Astrocyte (in vitro differentiated cells and primary cell): ENCODE data around the gene RHCG.

ENCODE experiments used
- EZH2 ChIP-seq: IDR thresholded peaks from 2 replicates; pipeline ENCODE4 v1.6.1; 2012; ENCODE audit warnings: mild to moderate bottlenecking, low read length, inconsistent platforms; ENCODE audit not compliant: insufficient read depth
- TF ChIP-seq, protein P1 (sequence below): IDR thresholded peaks from 2 replicates; pipeline ENCODE4 v1.5.1; 2011; ENCODE audit warnings: low read depth, mild to moderate bottlenecking, inconsistent platforms, low read length, moderate library complexity; ENCODE audit not compliant: insufficient read depth

DNA sequence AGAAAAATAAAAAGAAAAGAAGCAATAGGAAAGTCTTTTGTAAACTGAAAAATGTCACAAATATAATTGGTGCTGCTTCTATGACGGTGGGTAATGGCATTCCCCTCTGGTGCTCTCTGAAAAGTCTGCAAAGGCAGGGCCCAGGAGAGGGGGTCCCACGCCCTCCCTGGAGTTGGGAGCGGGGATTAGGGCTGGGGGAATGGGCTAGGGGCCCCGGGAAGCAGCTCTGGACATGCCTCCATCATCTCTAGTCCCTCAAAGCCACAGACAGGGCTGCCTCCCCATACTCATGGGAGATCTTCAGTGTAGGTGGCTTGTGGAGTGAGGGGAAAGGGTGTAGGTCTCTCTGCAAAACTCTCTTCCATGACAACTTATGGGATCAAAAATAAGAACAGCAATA lies 7.8 kb upstream of the RHCG start:
- TF ChIP-seq, protein P1, sequence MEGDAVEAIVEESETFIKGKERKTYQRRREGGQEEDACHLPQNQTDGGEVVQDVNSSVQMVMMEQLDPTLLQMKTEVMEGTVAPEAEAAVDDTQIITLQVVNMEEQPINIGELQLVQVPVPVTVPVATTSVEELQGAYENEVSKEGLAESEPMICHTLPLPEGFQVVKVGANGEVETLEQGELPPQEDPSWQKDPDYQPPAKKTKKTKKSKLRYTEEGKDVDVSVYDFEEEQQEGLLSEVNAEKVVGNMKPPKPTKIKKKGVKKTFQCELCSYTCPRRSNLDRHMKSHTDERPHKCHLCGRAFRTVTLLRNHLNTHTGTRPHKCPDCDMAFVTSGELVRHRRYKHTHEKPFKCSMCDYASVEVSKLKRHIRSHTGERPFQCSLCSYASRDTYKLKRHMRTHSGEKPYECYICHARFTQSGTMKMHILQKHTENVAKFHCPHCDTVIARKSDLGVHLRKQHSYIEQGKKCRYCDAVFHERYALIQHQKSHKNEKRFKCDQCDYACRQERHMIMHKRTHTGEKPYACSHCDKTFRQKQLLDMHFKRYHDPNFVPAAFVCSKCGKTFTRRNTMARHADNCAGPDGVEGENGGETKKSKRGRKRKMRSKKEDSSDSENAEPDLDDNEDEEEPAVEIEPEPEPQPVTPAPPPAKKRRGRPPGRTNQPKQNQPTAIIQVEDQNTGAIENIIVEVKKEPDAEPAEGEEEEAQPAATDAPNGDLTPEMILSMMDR: no peak
- TF ChIP-seq EZH2: no peak
